Subcutaneous adipose tissue (tissue), 4 donors: Measurements from ENCODE around the gene PLGRKT. TPM values are rescaled to one million over a fixed set of nuclear protein-coding genes. Genes with fewer than 3 reads are reported as not detected.

ENCODE experiments used
- CTCF ChIP-seq: fragments of 450-650 bp; IDR thresholded peaks from one replicate; pipeline ENCODE4 v1.5.1; 2016; ENCODE audit warnings: low read depth, mild to moderate bottlenecking, control low read depth, antibody characterized with exemption, moderate library complexity
- total RNA-seq, 4 donors: library from RNA; depleted of rRNA; stranded (reverse); fragments of >200 nt; gene quantifications; one replicate each; pipeline ENCODE4 v1.1.0, GENCODE V29; 2016

The PLGRKT gene
- total RNA-seq, 4 donors from 2014 or later = 10.2 to 17.8 (median 13.8) TPM

GRCh38 chr9:5435912-5436311 lies 1.8 kb downstream of the PLGRKT start:
- no peak for TF ChIP-seq CTCF

GRCh38 chr9:5430912-5431311 lies 6.8 kb downstream of the PLGRKT start:
- TF ChIP-seq CTCF = no peak

- TF ChIP-seq CTCF = no peak
These were observed 7.7 kb downstream of the PLGRKT start for GRCh38 chr9:5429873-5430564.

GRCh38 chr9:5428794-5429528 lies 8.8 kb downstream of the PLGRKT start:
- TF ChIP-seq CTCF = no peak

GRCh38 chr9:5428172-5428571 lies 9.6 kb downstream of the PLGRKT start:
- no peak for TF ChIP-seq CTCF

- TF ChIP-seq CTCF = no peak
These were observed 10.7 kb downstream of the PLGRKT start for GRCh38 chr9:5427005-5427404.

GRCh38 chr9:5425006-5425628 lies 12.6 kb downstream of the PLGRKT start:
- TF ChIP-seq CTCF = no peak
